H1 (cell line): ENCODE data around the gene JUP. TPM values are rescaled to one million over a fixed set of nuclear protein-coding genes. Genes with fewer than 3 reads are reported as not detected.

Experiments
- CTCF ChIA-PET: fragments of 300-600 bp; sonication (Branson Sonifier 250); formaldehyde crosslinking; loops from one replicate; lab custom pipeline; 2021; ENCODE audit not compliant: partially characterized antibody; lab: Charles Lee
- POLR2A ChIA-PET: fragments of 300-600 bp; sonication (Branson Sonifier 250); formaldehyde crosslinking; loops from one replicate; lab custom pipeline; 2021; ENCODE audit warnings: inconsistent platforms; ENCODE audit not compliant: partially characterized antibody; lab: Charles Lee
- DNase-seq, 2 experiments: peaks; one replicate each; pipeline versions ENCODE4 v3.0.0 to v3.0.0-alpha.2; 2010 to 2022; ENCODE audit warnings: low spot score in 2 of 2, low read depth in 1 of 2, mixed read lengths in 1 of 2
- FAIRE-seq: peaks from 2 replicates; lab custom pipeline; 2011; peaks lifted over from hg19 to GRCh38; lab: Jason Lieb, UNC
- H2AFZ ChIP-seq: 2 replicates; pipeline ENCODE4 v1.8.1; 2012; ENCODE audit warnings: low read length, inconsistent platforms
- H2AK5ac ChIP-seq: 2 replicates; pipeline ENCODE4 v1.6.1; 2013; ENCODE audit warnings: low read depth, low read length
- H2BK120ac ChIP-seq: replicated peaks from 2 replicates; pipeline ENCODE3; 2013; ENCODE audit warnings: low read depth, low read length, inconsistent platforms
- H2BK12ac ChIP-seq: 2 replicates; pipeline ENCODE4 v1.6.1; 2013; ENCODE audit warnings: low read depth, low read length
- H2BK15ac ChIP-seq: 2 replicates; pipeline ENCODE4 v1.6.1; 2013; ENCODE audit warnings: low read length
- H2BK20ac ChIP-seq: 2 replicates; pipeline ENCODE4 v1.6.1; 2013; ENCODE audit warnings: low read length
- H2BK5ac ChIP-seq: 2 replicates; pipeline ENCODE4 v1.6.1; 2013; ENCODE audit warnings: low read depth, low read length
- H3K14ac ChIP-seq: 2 replicates; pipeline ENCODE4 v1.6.1; 2013; ENCODE audit warnings: inconsistent platforms; ENCODE audit not compliant: insufficient read length
- H3K18ac ChIP-seq: 2 replicates; pipeline ENCODE4 v1.6.1; 2013; ENCODE audit warnings: low read length; ENCODE audit errors: extremely low read depth
- H3K23ac ChIP-seq: 2 replicates; pipeline ENCODE4 v1.6.1; 2013; ENCODE audit warnings: inconsistent platforms; ENCODE audit not compliant: insufficient read length
- H3K23me2 ChIP-seq: 2 replicates; pipeline ENCODE4 v1.6.1; 2013; ENCODE audit warnings: low read depth, low read length
- H3K27ac ChIP-seq: 2 replicates; pipeline ENCODE4 v1.6.1; 2011; ENCODE audit warnings: low read depth, low read length, inconsistent platforms
- H3K27me3 ChIP-seq, 4 experiments: replicated peaks in 1 of 4; 1 replicate in 1 of 4; 2 replicates in 3 of 4; pipeline versions ENCODE4 v1.6.1 to v1.8.1; 2011 to 2013; ENCODE audit warnings: low read length in 3 of 4, mild to moderate bottlenecking in 3 of 4, inconsistent platforms in 2 of 4, mixed read lengths in 2 of 4, moderate library complexity in 1 of 4; ENCODE audit not compliant: control insufficient read depth in 3 of 4, insufficient read depth in 3 of 4; ENCODE audit errors: extremely low read depth in 1 of 4
- H3K36me3 ChIP-seq, 4 experiments: 2 replicates each; pipeline versions ENCODE4 v1.6.1 to v1.8.1; 2011 to 2013; ENCODE audit warnings: mild to moderate bottlenecking in 4 of 4, low read length in 3 of 4, moderate library complexity in 2 of 4, control low read depth in 1 of 4, inconsistent platforms in 1 of 4; ENCODE audit not compliant: insufficient read depth in 4 of 4, control insufficient read depth in 2 of 4
- H3K4ac ChIP-seq: replicated peaks from 2 replicates; pipeline ENCODE3; 2013; ENCODE audit warnings: low read length, low read depth, mixed read lengths, inconsistent platforms; ENCODE audit not compliant: insufficient read length
- H3K4me1 ChIP-seq, 4 experiments: replicated peaks in 1 of 4; 1 replicate in 1 of 4; 2 replicates in 3 of 4; pipeline versions ENCODE4 v1.6.1 to v1.8.1; 2011 to 2013; ENCODE audit warnings: low read length in 3 of 4, inconsistent platforms in 2 of 4, mixed read lengths in 1 of 4; ENCODE audit not compliant: insufficient read depth in 4 of 4, control insufficient read depth in 3 of 4
- H3K4me2 ChIP-seq, 2 experiments: 2 replicates each; pipeline versions ENCODE4 v1.6.1 to v1.8.1; 2011 to 2013; ENCODE audit warnings: low read depth in 2 of 2, low read length in 2 of 2, control low read depth in 1 of 2, inconsistent platforms in 1 of 2, mild to moderate bottlenecking in 1 of 2; ENCODE audit not compliant: insufficient read depth in 1 of 2
- H3K4me3 ChIP-seq, 4 experiments: fragments of 200-600, 300-600 bp in 1 of 4; sonication (generic), shearing (Covaris generic), sonication (Bioruptor Twin) in 1 of 4; 2 replicates each; pipeline versions ENCODE4 v1.5.1 to v1.8.1; 2011 to 2016; ENCODE audit warnings: low read length in 4 of 4, low read depth in 3 of 4, control low read depth in 2 of 4, inconsistent platforms in 2 of 4, mild to moderate bottlenecking in 2 of 4, mixed read lengths in 1 of 4, moderate library complexity in 1 of 4; ENCODE audit not compliant: insufficient read depth in 2 of 4; ENCODE audit errors: extremely low read depth in 1 of 4
- H3K56ac ChIP-seq: replicated peaks from 2 replicates; pipeline ENCODE3; 2013; ENCODE audit warnings: low read depth, mild to moderate bottlenecking, mixed read lengths, low read length, inconsistent platforms; ENCODE audit not compliant: insufficient read length
- H3K79me1 ChIP-seq: 2 replicates; pipeline ENCODE4 v1.6.1; 2013; ENCODE audit warnings: low read depth, low read length, control low read depth
- H3K79me2 ChIP-seq, 2 experiments: 2 replicates each; pipeline versions ENCODE4 v1.6.1 to v1.8.1; 2012 to 2013; ENCODE audit warnings: low read length in 2 of 2, mild to moderate bottlenecking in 2 of 2, inconsistent platforms in 1 of 2; ENCODE audit not compliant: insufficient read depth in 2 of 2, control insufficient read depth in 1 of 2
- H3K9ac ChIP-seq, 4 experiments: replicated peaks in 1 of 4; 1 replicate in 1 of 4; 2 replicates in 3 of 4; pipeline versions ENCODE4 v1.6.1 to v1.8.1; 2011 to 2013; ENCODE audit warnings: low read depth in 3 of 4, low read length in 3 of 4, control low read depth in 2 of 4, mild to moderate bottlenecking in 2 of 4, moderate library complexity in 2 of 4, inconsistent platforms in 1 of 4; ENCODE audit errors: extremely low read depth in 1 of 4
- H3K9me3 ChIP-seq, 2 experiments: 2 replicates each; pipeline versions ENCODE4 v1.6.1 to v1.8.1; 2012 to 2013; ENCODE audit warnings: mild to moderate bottlenecking in 2 of 2, moderate library complexity in 2 of 2, control low read depth in 1 of 2, inconsistent platforms in 1 of 2, low read depth in 1 of 2, low read length in 1 of 2, mixed read lengths in 1 of 2; ENCODE audit not compliant: insufficient read depth in 2 of 2
- H4K20me1 ChIP-seq, 2 experiments: replicated peaks in 1 of 2; 2 replicates each; pipeline versions ENCODE3 to v1.8.1; 2011 to 2013; ENCODE audit warnings: inconsistent platforms in 2 of 2, low read length in 2 of 2, mild to moderate bottlenecking in 1 of 2; ENCODE audit not compliant: insufficient read depth in 2 of 2, control insufficient read depth in 1 of 2
- H4K5ac ChIP-seq: 2 replicates; pipeline ENCODE4 v1.6.1; 2013; ENCODE audit warnings: low read length, low read depth, mixed read lengths, inconsistent platforms; ENCODE audit not compliant: insufficient read length
- H4K8ac ChIP-seq: 2 replicates; pipeline ENCODE4 v1.8.0; 2013; ENCODE audit warnings: mild to moderate bottlenecking, moderate library complexity, low read length, inconsistent platforms; ENCODE audit not compliant: insufficient read depth; ENCODE audit errors: extremely low read depth
- H4K91ac ChIP-seq: replicated peaks from 2 replicates; pipeline ENCODE3; 2013; ENCODE audit warnings: low read length, mixed read lengths, inconsistent platforms; ENCODE audit not compliant: insufficient read length
- E2F6 ChIP-seq: IDR thresholded peaks from 2 replicates; pipeline ENCODE4 v1.6.1; 2012; ENCODE audit warnings: inconsistent platforms
- EZH2 ChIP-seq: fragments of 200-600 bp; sonication (generic); IDR thresholded peaks from 2 replicates; pipeline ENCODE4 v1.7.1; 2012; ENCODE audit warnings: low read depth, mild to moderate bottlenecking, moderate library complexity, low read length, inconsistent platforms; ENCODE audit not compliant: severe bottlenecking
- FOSL1 ChIP-seq: IDR thresholded peaks from 2 replicates; pipeline ENCODE4 v1.6.1; 2011; ENCODE audit warnings: mild to moderate bottlenecking, low read depth, low read length, moderate library complexity; ENCODE audit not compliant: insufficient read depth
- GTF2F1 ChIP-seq: IDR thresholded peaks from 2 replicates; pipeline ENCODE4 v1.6.1; 2012; ENCODE audit warnings: low read depth, low read length, improper control_type of control experiment, borderline replicate concordance
- HDAC6 ChIP-seq: IDR thresholded peaks from one replicate; pipeline ENCODE4 v1.7.1; 2012; ENCODE audit warnings: low read depth, mild to moderate bottlenecking, inconsistent platforms, low read length, moderate library complexity
- KDM1A ChIP-seq: fragments of 200-600, 300-600 bp; sonication (generic); IDR thresholded peaks from 2 replicates; pipeline ENCODE4 v1.7.1; 2016; ENCODE audit warnings: mild to moderate bottlenecking, low read length, borderline replicate concordance
- KDM5A ChIP-seq: fragments of 200-600 bp; IDR thresholded peaks from 2 replicates; pipeline ENCODE4 v1.7.1; 2012; ENCODE audit warnings: mild to moderate bottlenecking, low read length, inconsistent platforms, mixed read lengths
- POLR2A ChIP-seq, 2 experiments: IDR thresholded peaks; 1 replicate in 1 of 2; 2 replicates in 1 of 2; pipeline ENCODE4 v1.6.1; 2011; ENCODE audit warnings: low read depth in 2 of 2, low read length in 2 of 2, mild to moderate bottlenecking in 2 of 2; ENCODE audit errors: control extremely low read depth in 1 of 2
- TAF1 ChIP-seq: IDR thresholded peaks from 2 replicates; pipeline ENCODE4 v1.6.1; 2011; ENCODE audit warnings: mild to moderate bottlenecking, low read depth, low read length
- TCF12 ChIP-seq: IDR thresholded peaks from 2 replicates; pipeline ENCODE4 v1.6.1; 2011; ENCODE audit warnings: low read depth, mild to moderate bottlenecking, low read length
- ZNF274 ChIP-seq: IDR thresholded peaks from 2 replicates; pipeline ENCODE4 v1.7.0; 2012; ENCODE audit warnings: low read length, borderline replicate concordance; ENCODE audit errors: extremely low read depth
- WGBS, 2 experiments: shearing (Covaris generic) in 1 of 2; methylation state at CpG; one replicate each; pipeline versions ENCODE4 v1.1.6 to v1.1.7; 2013 to 2015; ENCODE audit warnings: low lambda C conversion rate in 2 of 2, mixed read lengths in 2 of 2, inconsistent platforms in 1 of 2, low coverage in 1 of 2, missing lambda C conversion rate in 1 of 2; ENCODE audit not compliant: insufficient replicate concordance in 2 of 2, insufficient coverage in 1 of 2, insufficient read length in 1 of 2; ENCODE audit errors: extremely low coverage in 1 of 2, missing lambda C conversion rate in 1 of 2; 5-methylcytosine and 5-hydroxymethylcytosine counted together
- polyA plus RNA-seq, 7 experiments: library from polyadenylated mRNA; depleted of rRNA in 3 of 7; stranded (reverse) in 5 of 7; unstranded in 2 of 7; fragments of >200 nt in 5 of 7; fragments of 200-250 nt in 2 of 7; gene quantifications; 1 replicate in 5 of 7; 2 replicates in 1 of 7; 4 replicates in 1 of 7; pipeline versions ENCODE4 v1.2.1 to v1.2.3, GENCODE V29; 2011 to 2013; ENCODE audit warnings: missing spikeins in 2 of 7, mixed read lengths in 2 of 7
- total RNA-seq: library from RNA; stranded (reverse); fragmentation: NEBNext Ultra II Directional; extraction: Animal tissue kit (Norgen Biotek cat#: 25700); gene quantifications from 2 replicates; pipeline ENCODE4 v1.2.1, GENCODE V29; 2021

JUP gene
- total and polyA plus RNA-seq, 2 of the 8 experiments (the other 6 are each of a cell fraction or from before 2014, with no cell fraction given): 62.8 to 102 TPM

GRCh38 chr17:41738077-41738800, 48.3 kb downstream of the JUP start:
- Histone ChIP-seq H4K20me1 (peaks cover 0 to 5% of the 10 kb centered on the region in 2 experiments), H2BK120ac (peak overlapping the region; percentile 85), H3K27ac (peak overlapping the region; percentile 79), H3K18ac (peak overlapping the region; percentile 100), H2BK5ac (peak overlapping the region; percentile 90), H3K56ac (no peak overlapping the region), H3K79me2 (no peaks in the 10 kb centered on the region), H2AFZ (peak overlapping the region; percentile 97), H2BK15ac (peak overlapping the region; percentile 100), H3K4ac (peak overlapping the region; percentile 5), H3K36me3 (no peaks in the 10 kb centered on the region), H3K4me2 (no peak overlapping the region), H2BK12ac (peak overlapping the region; percentile 97; the same call in 1 of the 2 replicates), H3K14ac (no peak overlapping the region), H3K79me1 (no peaks in the 10 kb centered on the region), H3K4me1 (peaks cover 0 to 10% (median 8%) of the 10 kb centered on the region in 4 experiments; a peak in 6 of 7 replicates), H3K27me3 (peaks cover 12 to 45% (median 32%) of the 10 kb centered on the region in 4 experiments), H3K23me2 (peaks cover 13% of the 10 kb centered on the region), H3K4me3 (no peak overlapping the region), H4K8ac (peak overlapping the region; percentile 94; the same call in 1 of the 2 replicates), H4K91ac (peak overlapping the region; percentile 97), H3K9ac (peak overlapping the region in 2 of 4 experiments; percentile 51 to 59; a peak in 3 of 7 replicates), H2BK20ac (peak overlapping the region; percentile 95), H2AK5ac (no peak overlapping the region), H3K23ac (no peak overlapping the region), H4K5ac (peak overlapping the region; percentile 32), H3K9me3 (no peaks in the 10 kb centered on the region)
- ChIA-PET CTCF (interaction anchor here (0.6 to 3.6 kb wide), 37 partner anchors 8 to 225 kb away, joined by 3 to 43 read pairs (median 4); partner anchors contain the start of genes JUP and P3H4), POLR2A (interaction anchor here (0.7 to 18.3 kb wide), 10 partner anchors 46 to 143 kb away, joined by 3 to 215 read pairs (median 6); partner anchors contain the start of genes EIF1, FKBP10, JUP and KLHL11)
- DNase-seq (peak; percentile 69 to 95), FAIRE-seq (peak; percentile 82)
- WGBS, 2 experiments: 20% methylated on average over 10 of the region's 10 CpGs; no CpG with 5 or more reads in 1 of the 2 experiments
- TF ChIP-seq TCF12 (no peak), KDM1A (no peak), E2F6 (peak; percentile 32; the same call in 1 of the 2 replicates), HDAC6 (no peak), KDM5A (no peak), FOSL1 (no peak), EZH2 (no peak), TAF1 (peak; percentile 59; the same call in 1 of the 2 replicates), POLR2A (IDR thresholded peaks at IDR 0.05; ENCODE audit: control extremely low read depth in 1 of 2, low read depth in 2 of 2, low read length in 2 of 2) (0 out of 3 replicates have a peak, but pooled peaks of 1 of the 2 experiments have one; percentile 19), GTF2F1 (peak; percentile 41; the same call in 1 of the 2 replicates), ZNF274 (no peak)
